ENCODE results near the gene STK31.

STK31 gene

DNA sequence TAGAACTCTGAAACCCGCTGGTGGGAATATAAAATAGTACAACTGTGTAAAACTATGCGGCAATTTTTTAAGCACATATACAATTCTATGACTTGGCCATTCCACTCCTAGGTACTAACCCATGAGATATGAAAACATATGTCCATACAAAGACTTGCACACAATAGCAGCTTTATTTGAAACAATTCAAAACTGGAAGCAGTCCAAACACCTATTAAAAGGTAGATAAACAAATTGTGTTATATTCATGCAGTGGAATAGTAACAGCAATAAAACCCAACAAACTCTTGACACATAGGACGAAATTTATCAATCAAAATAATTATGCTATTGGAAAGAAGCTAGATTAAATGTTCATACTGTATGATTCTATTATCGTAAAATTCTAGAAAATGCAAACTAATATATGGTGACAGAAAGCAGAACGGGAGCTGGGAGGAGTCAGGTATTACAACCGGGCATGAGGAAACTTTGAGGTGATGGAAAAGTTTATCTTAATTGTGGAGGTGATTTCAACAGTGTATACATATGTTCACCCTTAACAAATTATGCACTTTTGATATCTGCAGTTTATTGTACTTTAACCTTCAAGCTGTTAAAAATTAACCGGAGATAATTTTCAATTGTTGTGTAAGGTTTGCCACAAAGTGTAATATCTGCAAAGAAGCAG is 803 bp upstream of the STK31 start:
- H3K4me1 Mint-ChIP-seq: no peaks in the 10 kb centered on the region
- peaks cover 24% of the 10 kb centered on the region for H3K36me3 Mint-ChIP-seq (ENCODE audit: low read depth)
- H3K27ac Mint-ChIP-seq: no peak overlapping the region
- H3K9me3 Mint-ChIP-seq: peaks cover 21% of the 10 kb centered on the region
- no peak overlapping the region for H3K4me3 Mint-ChIP-seq
- TF ChIP-seq, protein P1, sequence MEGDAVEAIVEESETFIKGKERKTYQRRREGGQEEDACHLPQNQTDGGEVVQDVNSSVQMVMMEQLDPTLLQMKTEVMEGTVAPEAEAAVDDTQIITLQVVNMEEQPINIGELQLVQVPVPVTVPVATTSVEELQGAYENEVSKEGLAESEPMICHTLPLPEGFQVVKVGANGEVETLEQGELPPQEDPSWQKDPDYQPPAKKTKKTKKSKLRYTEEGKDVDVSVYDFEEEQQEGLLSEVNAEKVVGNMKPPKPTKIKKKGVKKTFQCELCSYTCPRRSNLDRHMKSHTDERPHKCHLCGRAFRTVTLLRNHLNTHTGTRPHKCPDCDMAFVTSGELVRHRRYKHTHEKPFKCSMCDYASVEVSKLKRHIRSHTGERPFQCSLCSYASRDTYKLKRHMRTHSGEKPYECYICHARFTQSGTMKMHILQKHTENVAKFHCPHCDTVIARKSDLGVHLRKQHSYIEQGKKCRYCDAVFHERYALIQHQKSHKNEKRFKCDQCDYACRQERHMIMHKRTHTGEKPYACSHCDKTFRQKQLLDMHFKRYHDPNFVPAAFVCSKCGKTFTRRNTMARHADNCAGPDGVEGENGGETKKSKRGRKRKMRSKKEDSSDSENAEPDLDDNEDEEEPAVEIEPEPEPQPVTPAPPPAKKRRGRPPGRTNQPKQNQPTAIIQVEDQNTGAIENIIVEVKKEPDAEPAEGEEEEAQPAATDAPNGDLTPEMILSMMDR (IDR thresholded peaks at IDR 0.05; ENCODE audit: unreplicated experiment in 3 of 3): no peak
- H3K27me3 Mint-ChIP-seq (ENCODE audit: low read depth): no peaks in the 10 kb centered on the region

DNA sequence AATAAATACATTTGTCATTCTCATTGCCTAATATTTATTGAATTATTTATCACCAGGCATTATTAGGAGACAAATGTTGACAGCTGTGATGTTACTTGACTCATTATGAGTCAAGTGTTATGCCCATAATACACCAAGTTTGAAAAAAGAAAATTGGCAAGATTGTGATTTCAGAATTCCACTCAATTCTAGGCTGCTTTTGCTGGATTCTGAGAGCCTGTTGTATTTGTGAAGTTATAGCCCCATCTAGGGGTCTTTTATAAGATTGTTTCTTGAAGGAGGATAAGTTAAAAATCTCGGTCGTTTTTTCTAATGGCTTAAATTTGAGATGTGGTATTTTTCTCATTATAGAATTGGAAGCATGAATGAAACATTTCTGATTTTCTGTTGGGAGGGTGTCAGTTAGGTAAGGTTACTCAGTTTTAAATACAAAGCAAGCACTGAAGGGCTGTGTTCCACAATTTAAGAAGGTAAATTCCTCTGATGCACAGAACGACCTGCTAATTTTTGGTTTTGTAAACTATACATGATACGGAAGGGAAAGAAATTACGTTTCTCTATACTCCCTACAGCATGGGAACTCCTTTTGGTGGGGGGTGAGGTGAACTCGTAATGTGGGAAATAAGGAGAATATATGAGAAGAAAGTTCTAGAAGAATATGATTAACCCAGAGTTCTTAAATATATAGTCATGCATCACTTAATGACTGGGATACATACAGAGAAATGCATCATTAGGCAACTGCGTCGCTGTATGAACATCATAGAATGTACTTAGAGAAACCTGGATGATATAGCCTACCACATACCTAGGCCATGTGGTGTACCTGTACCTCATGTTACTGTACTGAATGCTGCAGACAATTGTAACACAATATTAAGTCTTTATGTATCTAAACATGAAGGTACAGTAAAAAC is 2.6 kb downstream of the STK31 start:
- H3K4me1 Mint-ChIP-seq: no peaks in the 10 kb centered on the region
- H3K9me3 Mint-ChIP-seq: no peaks in the 10 kb centered on the region
- H3K27me3 Mint-ChIP-seq (ENCODE audit: low read depth): no peaks in the 10 kb centered on the region
- TF ChIP-seq, protein P1 (IDR thresholded peaks at IDR 0.05; ENCODE audit: unreplicated experiment in 3 of 3): peak; percentile 61 to 79 (median 69)
- H3K4me3 Mint-ChIP-seq: no peak overlapping the region
- H3K36me3 Mint-ChIP-seq (ENCODE audit: low read depth): no peaks in the 10 kb centered on the region
- no peak overlapping the region for H3K27ac Mint-ChIP-seq

DNA sequence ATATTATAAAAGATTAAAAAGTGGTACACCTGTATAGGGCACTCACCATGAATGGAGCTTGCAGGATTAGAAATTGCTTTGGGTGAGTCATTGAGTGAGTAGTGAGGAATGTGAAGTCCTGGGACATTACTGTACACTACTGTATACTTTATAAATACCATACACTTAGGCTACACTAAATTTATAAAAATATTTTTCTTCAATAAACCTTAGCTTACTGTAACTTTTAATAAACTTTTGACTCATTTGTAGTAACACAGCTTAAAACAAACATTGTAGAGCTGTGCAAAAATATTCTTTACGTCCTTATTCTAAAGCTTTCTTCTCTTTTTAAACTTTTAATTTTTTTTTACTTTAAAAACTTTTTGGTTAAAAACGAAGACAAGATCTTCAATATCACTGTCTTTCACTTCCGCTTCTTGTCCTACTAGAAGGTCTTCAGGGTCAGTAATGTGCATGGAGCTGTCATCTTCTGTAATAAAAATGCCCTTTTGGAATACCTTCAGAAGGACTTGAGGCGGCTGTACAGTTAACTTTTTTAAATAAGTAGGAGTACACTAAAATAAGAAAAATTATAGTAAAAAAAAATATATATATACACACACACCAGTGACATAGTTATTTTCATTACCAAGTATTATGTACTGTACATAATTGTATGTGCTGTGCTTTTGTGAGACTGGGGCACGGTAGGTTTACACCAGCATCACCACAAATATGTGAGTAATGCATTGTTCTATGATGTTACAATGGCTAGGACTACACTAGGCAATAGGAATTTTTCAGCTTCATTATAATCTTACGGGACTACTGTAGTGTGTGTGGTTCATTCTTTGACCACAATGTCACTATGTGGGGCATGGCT is 3.5 kb downstream of the STK31 start:
- Mint-ChIP-seq H3K27ac (no peak overlapping the region), H3K4me3 (no peak overlapping the region), H3K9me3 (no peaks in the 10 kb centered on the region)

DNA sequence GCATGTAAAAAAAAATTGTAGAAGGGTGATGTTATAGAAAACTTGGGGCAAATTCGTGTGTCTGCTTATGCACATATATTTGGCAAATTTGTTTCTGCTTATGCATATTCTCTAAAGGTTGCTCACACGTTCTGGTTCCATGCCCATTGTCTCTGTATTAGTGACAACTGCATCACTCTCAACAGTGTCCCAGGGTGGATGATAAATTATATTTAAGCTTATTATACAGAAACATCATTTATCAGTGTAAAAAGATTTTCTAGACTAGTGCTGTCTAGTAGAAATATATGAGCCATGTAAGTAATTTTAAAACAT is 4.1 kb downstream of the STK31 start:
- H3K36me3 Mint-ChIP-seq (ENCODE audit: low read depth): no peaks in the 10 kb centered on the region
- no peak overlapping the region for H3K27ac Mint-ChIP-seq
- TF ChIP-seq, protein P1 (IDR thresholded peaks at IDR 0.05; ENCODE audit: unreplicated experiment in 3 of 3): no peak
- no peaks in the 10 kb centered on the region for H3K9me3 Mint-ChIP-seq
- H3K4me1 Mint-ChIP-seq: no peaks in the 10 kb centered on the region
- H3K4me3 Mint-ChIP-seq: no peak overlapping the region
- no peaks in the 10 kb centered on the region for H3K27me3 Mint-ChIP-seq (ENCODE audit: low read depth)

More for the DNA sequence above, 3.5 kb downstream of the STK31 start:
- TF ChIP-seq, protein P1 (IDR thresholded peaks at IDR 0.05; ENCODE audit: unreplicated experiment in 3 of 3): no peak
- Mint-ChIP-seq H3K4me1 (no peaks in the 10 kb centered on the region), H3K27me3 (ENCODE audit: low read depth) (no peaks in the 10 kb centered on the region), H3K36me3 (ENCODE audit: low read depth) (no peaks in the 10 kb centered on the region)

DNA sequence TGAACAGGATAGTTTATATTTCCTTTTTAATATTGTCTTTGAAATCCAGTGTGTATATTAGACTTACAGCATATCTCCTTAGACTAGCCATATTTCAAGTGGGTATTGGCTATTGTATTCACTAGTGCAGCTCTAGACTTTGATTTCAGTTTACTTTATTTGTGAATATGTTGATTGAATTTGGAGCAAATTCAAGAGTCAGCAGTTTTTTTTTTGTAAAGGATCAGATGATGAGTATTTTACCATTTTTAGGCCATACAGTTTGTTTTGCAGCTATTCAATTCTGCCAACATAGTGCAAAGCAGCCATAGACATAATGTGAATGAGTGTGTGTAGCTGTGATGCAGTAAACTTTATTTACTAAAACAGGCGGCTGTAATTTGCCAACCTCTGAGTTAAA is 4.6 kb downstream of the STK31 start:
- TF ChIP-seq, protein P1 (IDR thresholded peaks at IDR 0.05; ENCODE audit: unreplicated experiment in 3 of 3): no peak
- Mint-ChIP-seq H3K27ac (no peak overlapping the region), H3K36me3 (ENCODE audit: low read depth) (no peaks in the 10 kb centered on the region), H3K9me3 (no peaks in the 10 kb centered on the region), H3K27me3 (ENCODE audit: low read depth) (no peaks in the 10 kb centered on the region), H3K4me3 (no peak overlapping the region), H3K4me1 (no peaks in the 10 kb centered on the region)

Measured in nephron (organoid).